ENCODE measurements around the gene CORO2A. TPM values are rescaled to one million over a fixed set of nuclear protein-coding genes. Genes with fewer than 3 reads are reported as not detected.
"Not testable (repeated sequence)": the region's sequence is repeated elsewhere in the genome, so short reads cannot be mapped to it uniquely, and the experiment has no call there.

Gene CORO2A
- total RNA-seq, 1 experiment from 2014 or later = 32.5 TPM

GRCh38 chr9:98130060-98130459 is 62.4 kb downstream of the CORO2A start:
- H3K9me3 Mint-ChIP-seq; H3K4me1 Mint-ChIP-seq; ATAC-seq; H3K27me3 Mint-ChIP-seq (ENCODE audit: low read depth); POLR2A ChIA-PET; H3K27ac Mint-ChIP-seq; DNase-seq (ENCODE audit: low spot score); H3K4me3 Mint-ChIP-seq: not testable (repeated sequence)
- peaks cover 60% of the 10 kb centered on the region for H3K36me3 Mint-ChIP-seq
- CTCF ChIA-PET = interaction anchor here (0.6 kb wide), 1 partner anchor 64 kb away, joined by 4 read pairs; no protein-coding TSS in a partner anchor

DNA sequence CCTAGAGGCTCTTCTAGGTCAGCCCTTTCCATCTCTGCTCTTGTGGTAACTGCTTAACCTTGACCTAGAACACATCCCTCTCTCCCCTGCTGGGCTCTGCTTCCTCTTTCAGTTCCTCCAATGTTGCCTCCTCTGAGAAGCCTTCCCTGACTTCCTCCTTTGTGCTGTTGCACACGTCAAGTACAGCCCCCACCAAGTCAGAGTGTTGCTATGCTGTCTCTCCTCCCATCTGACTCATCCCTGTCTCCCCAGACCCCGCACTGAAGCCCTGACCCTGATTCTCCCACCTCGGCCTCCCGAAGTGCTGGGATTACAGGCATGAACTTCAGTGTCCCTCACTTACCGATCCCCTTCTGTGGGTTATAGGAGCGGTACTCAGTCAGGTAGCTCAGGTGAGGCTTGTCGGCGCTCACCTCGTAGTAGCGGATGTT is 63.0 kb downstream of the CORO2A start:
- Mint-ChIP-seq H3K27me3 (ENCODE audit: low read depth) (no peaks in the 10 kb centered on the region), H3K36me3 (peaks cover 62% of the 10 kb centered on the region), H3K27ac (peak overlapping the region; percentile 19; the same call in 1 of the 2 replicates), H3K9me3 (no peaks in the 10 kb centered on the region), H3K4me1 (peaks cover 6% of the 10 kb centered on the region), H3K4me3 (no peak overlapping the region)
- ChIA-PET POLR2A (no interaction called here), CTCF (interaction anchor here (0.6 kb wide), 1 partner anchor 65 kb away, joined by 4 read pairs; no protein-coding TSS in a partner anchor)
- no peak for DNase-seq (ENCODE audit: low spot score)
- no peak for ATAC-seq
- TF ChIP-seq USF2 (CRISPR knock-in tag; IDR thresholded peaks at IDR 0.05) (no peak), PRRX2 (CRISPR knock-in tag; IDR thresholded peaks at IDR 0.05) (no peak), ERG (CRISPR knock-in tag; IDR thresholded peaks at IDR 0.05) (no peak), NR2C2 (CRISPR knock-in tag; IDR thresholded peaks at IDR 0.05) (no peak), FOXK1 (CRISPR knock-in tag; IDR thresholded peaks at IDR 0.05) (no peak), IRF2 (CRISPR knock-in tag; IDR thresholded peaks at IDR 0.05; ENCODE audit: borderline replicate concordance, low read depth) (no peak), JUN (CRISPR knock-in tag; IDR thresholded peaks at IDR 0.05) (no peak), ATF1 (CRISPR knock-in tag; IDR thresholded peaks at IDR 0.05) (no peak), PREB (CRISPR knock-in tag; IDR thresholded peaks at IDR 0.05; ENCODE audit: borderline replicate concordance) (no peak), TCF7 (CRISPR knock-in tag; IDR thresholded peaks at IDR 0.05; ENCODE audit: low read depth) (no peak), FOXP1 (CRISPR knock-in tag; IDR thresholded peaks at IDR 0.05; ENCODE audit: borderline replicate concordance) (no peak), ZNF423 (CRISPR knock-in tag; IDR thresholded peaks at IDR 0.05) (no peak)
- TF ChIP-seq, protein P1, sequence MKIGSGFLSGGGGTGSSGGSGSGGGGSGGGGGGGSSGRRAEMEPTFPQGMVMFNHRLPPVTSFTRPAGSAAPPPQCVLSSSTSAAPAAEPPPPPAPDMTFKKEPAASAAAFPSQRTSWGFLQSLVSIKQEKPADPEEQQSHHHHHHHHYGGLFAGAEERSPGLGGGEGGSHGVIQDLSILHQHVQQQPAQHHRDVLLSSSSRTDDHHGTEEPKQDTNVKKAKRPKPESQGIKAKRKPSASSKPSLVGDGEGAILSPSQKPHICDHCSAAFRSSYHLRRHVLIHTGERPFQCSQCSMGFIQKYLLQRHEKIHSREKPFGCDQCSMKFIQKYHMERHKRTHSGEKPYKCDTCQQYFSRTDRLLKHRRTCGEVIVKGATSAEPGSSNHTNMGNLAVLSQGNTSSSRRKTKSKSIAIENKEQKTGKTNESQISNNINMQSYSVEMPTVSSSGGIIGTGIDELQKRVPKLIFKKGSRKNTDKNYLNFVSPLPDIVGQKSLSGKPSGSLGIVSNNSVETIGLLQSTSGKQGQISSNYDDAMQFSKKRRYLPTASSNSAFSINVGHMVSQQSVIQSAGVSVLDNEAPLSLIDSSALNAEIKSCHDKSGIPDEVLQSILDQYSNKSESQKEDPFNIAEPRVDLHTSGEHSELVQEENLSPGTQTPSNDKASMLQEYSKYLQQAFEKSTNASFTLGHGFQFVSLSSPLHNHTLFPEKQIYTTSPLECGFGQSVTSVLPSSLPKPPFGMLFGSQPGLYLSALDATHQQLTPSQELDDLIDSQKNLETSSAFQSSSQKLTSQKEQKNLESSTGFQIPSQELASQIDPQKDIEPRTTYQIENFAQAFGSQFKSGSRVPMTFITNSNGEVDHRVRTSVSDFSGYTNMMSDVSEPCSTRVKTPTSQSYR (CRISPR knock-in tag; IDR thresholded peaks at IDR 0.05) = no peak
- TF ChIP-seq, protein P2, sequence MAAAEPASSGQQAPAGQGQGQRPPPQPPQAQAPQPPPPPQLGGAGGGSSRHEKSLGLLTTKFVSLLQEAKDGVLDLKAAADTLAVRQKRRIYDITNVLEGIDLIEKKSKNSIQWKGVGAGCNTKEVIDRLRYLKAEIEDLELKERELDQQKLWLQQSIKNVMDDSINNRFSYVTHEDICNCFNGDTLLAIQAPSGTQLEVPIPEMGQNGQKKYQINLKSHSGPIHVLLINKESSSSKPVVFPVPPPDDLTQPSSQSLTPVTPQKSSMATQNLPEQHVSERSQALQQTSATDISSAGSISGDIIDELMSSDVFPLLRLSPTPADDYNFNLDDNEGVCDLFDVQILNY (CRISPR knock-in tag; IDR thresholded peaks at IDR 0.05) = no peak
- TF ChIP-seq, protein P3, sequence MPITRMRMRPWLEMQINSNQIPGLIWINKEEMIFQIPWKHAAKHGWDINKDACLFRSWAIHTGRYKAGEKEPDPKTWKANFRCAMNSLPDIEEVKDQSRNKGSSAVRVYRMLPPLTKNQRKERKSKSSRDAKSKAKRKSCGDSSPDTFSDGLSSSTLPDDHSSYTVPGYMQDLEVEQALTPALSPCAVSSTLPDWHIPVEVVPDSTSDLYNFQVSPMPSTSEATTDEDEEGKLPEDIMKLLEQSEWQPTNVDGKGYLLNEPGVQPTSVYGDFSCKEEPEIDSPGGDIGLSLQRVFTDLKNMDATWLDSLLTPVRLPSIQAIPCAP (CRISPR knock-in tag; IDR thresholded peaks at IDR 0.05) = no peak
- TF ChIP-seq, protein P4, sequence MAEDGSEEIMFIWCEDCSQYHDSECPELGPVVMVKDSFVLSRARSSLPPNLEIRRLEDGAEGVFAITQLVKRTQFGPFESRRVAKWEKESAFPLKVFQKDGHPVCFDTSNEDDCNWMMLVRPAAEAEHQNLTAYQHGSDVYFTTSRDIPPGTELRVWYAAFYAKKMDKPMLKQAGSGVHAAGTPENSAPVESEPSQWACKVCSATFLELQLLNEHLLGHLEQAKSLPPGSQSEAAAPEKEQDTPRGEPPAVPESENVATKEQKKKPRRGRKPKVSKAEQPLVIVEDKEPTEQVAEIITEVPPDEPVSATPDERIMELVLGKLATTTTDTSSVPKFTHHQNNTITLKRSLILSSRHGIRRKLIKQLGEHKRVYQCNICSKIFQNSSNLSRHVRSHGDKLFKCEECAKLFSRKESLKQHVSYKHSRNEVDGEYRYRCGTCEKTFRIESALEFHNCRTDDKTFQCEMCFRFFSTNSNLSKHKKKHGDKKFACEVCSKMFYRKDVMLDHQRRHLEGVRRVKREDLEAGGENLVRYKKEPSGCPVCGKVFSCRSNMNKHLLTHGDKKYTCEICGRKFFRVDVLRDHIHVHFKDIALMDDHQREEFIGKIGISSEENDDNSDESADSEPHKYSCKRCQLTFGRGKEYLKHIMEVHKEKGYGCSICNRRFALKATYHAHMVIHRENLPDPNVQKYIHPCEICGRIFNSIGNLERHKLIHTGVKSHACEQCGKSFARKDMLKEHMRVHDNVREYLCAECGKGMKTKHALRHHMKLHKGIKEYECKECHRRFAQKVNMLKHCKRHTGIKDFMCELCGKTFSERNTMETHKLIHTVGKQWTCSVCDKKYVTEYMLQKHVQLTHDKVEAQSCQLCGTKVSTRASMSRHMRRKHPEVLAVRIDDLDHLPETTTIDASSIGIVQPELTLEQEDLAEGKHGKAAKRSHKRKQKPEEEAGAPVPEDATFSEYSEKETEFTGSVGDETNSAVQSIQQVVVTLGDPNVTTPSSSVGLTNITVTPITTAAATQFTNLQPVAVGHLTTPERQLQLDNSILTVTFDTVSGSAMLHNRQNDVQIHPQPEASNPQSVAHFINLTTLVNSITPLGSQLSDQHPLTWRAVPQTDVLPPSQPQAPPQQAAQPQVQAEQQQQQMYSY (CRISPR knock-in tag; IDR thresholded peaks at IDR 0.05) = no peak
- TF ChIP-seq, protein P5, sequence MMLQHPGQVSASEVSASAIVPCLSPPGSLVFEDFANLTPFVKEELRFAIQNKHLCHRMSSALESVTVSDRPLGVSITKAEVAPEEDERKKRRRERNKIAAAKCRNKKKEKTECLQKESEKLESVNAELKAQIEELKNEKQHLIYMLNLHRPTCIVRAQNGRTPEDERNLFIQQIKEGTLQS (CRISPR knock-in tag; conservative IDR thresholded peaks at IDR 0.05) = no peak
